Epidermal melanocyte (primary cell): ENCODE results near the gene CDKN2AIP.

ENCODE experiments used
- DNase-seq: peaks from one replicate; pipeline ENCODE4 v3.0.0; 2011; ENCODE audit warnings: low spot score; ENCODE audit not compliant: insufficient read length

CDKN2AIP gene

DNA sequence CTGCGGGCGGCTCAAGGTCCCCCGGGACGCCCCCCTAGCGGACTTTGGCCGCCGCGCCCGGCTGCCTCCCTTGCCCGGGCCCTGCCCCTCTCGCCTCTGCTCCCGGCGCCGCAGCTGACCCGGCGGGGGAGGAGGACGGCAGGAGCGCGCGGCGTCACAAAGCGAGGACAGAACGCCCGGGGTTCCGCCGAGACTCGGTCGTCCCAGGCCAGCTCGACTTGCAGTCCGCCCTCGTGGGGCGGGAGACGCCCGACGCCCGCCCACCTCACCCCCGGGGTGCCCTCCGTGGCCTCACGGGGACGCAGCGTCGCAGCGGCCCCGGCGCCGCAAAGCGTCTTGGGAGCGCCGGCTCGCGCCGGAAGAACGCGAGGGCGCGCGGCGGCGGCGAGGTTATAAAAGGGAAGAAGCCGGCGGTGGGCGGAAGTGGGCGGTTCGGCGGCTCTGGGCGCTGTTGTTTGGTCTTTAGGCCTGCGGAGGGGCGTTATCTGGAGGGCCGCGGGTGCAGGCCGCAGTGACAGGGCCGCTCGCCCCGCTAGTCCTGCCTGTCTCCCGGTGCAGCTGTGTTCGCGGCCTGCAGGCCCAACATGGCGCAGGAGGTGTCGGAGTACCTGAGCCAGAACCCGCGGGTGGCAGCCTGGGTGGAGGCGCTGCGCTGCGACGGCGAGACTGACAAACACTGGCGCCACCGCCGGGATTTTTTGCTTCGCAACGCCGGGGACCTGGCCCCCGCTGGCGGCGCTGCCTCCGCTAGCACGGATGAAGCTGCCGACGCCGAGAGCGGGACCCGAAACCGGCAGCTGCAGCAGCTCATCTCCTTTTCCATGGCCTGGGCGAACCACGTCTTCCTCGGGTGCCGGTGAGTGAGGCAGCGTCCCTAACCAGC, at the start of gene CDKN2AIP:
Gene CDKN2AIP, plus strand, starts transcription at position 423 of the 883 bp plus-strand sequence. Its CDS starts 162 bp downstream, at position 585.
- DNase-seq = peak; percentile 81

- DNase-seq = no peak
These were observed 49.0 kb upstream of the CDKN2AIP start for GRCh38 chr4:183395395-183395794.

- no peak for DNase-seq
These were observed 48.2 kb upstream of the CDKN2AIP start for GRCh38 chr4:183396227-183396637.

GRCh38 chr4:183397741-183398297, 46.6 kb upstream of the CDKN2AIP start:
- no peak for DNase-seq

DNA sequence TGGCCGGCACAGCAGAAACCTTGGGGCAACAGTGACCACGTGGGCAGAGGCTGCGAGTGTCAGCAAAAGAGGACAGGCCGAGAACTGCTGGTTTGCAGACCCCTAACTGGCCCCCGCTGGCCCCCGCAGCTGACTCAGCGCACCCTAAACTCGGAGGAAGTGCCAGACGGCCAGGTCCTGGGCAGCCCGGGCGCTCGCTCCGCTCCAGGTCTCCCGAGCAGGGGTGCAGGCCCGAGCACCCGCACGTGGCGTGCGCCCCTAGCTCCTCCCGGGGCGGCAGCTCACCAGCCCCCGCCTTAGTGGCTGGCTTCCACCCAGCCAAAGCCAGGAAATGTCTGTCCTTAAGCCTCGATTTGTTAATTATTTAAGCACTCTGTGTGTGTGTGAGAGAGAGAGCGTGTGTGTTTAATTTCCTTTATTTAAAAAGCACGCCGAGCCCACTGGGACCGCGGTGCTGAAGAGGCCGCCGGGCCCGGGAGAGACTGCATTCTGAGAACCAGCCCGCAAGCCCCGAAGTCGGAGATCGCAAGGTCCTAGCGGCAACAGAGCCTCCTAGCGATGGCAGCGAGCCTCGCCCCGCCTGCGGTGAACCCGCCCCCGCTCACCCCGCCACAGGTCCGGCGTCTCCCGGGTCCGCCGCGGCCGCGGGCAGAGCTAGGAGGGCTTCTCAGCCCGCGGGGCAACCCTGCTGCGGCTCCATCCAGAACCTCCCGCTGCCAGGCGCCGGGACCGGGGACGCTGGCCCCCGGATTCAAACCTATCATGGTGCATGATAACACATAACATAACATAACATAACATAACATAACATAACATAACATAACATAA, 45.9 kb upstream of the CDKN2AIP start:
- peak; percentile 39 for DNase-seq

DNA sequence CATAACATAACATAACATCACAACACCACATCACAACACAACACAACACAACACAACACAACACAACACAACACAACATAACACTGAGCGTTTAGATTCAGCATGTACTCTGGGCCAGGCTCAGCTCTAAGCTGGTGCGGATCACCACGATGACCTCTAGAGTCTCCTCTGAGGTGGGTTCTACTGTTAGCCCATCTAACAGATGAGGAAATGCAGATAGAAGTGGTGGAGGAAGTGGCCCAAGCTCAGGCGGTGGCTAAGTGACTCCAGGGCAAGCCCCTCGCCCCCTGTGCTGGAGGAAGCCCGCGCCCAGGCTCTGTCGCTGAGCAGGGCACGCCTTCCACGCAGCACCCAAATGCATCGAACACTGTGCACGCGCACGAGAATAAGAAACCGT, 45.3 kb upstream of the CDKN2AIP start:
- DNase-seq = no peak

DNA sequence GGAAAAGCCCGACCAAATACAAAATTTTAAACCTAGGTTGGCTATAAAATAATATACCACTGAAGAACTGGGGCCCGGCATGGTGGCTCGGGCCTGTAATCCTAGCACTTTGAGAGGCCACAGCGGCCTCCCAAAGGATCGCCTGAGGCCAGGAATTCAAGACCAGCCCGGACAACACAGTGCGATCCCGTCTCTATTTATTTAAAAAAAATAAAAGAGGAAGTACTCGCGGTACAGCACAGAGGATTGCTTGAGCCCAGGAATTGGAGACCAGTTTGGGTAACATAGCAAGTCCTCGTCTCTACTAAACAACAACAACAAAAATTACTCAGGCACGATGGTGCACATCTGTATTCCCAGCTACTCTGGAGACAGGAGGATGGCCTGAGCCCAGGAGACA, 44.8 kb upstream of the CDKN2AIP start:
- DNase-seq = no peak

DNA sequence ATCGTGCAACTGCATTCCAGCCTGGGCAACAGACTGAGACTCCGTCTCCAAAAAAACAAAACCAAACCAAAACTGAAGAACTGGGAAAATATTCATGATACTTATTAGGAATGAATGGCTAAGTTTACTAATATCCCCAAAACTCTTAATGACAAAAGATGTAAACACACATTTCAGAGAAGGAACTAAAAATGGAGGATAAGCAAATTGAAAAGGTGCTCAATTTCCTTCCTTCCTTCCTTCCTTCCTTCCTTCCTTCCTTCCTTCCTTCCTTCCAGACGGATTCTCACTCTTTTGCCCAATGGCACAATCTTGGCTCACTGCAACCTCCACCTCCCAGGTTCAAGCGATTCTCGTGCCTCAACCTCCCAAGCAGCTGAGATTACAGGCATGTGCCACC, 44.4 kb upstream of the CDKN2AIP start:
- no peak for DNase-seq

DNA sequence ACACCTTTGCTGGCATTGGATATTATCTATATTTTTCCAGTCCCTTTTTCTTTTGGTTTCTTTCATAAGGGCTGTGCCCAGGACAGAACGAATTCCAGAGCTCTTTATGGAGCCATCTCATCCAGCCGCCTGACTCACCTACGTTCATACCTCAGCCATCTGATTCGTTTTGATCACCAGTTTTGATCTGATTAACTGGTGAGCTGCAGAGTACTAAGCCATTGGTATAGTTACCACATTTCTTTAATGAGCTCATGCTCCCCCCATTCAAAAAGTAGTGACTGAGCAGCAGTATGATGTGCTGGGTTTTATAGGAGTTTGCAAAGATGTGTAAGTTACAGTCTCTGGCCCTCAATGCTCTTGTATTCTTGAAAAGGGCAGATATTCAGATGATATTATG, 43.0 kb upstream of the CDKN2AIP start:
- no peak for DNase-seq

DNA sequence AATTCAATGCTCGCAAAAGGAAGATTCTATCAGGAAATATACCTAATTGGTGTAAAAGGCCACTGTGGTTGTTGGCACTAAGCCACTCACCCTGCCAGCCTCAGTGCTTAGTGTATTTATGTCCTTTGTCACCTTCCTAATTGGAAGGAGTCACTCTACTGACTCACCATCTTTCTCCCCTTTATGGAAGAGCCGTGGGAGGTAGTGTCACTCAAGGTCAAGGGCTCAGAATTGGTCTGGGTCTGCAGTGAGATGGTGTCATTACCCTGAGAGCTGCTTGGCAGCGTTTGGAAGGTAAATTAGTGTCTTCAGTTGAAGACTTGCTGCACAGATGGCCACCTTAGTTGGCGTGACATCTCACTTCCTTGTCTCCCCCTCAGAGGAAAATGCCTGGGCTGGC, 41.7 kb upstream of the CDKN2AIP start:
- DNase-seq = no peak

DNA sequence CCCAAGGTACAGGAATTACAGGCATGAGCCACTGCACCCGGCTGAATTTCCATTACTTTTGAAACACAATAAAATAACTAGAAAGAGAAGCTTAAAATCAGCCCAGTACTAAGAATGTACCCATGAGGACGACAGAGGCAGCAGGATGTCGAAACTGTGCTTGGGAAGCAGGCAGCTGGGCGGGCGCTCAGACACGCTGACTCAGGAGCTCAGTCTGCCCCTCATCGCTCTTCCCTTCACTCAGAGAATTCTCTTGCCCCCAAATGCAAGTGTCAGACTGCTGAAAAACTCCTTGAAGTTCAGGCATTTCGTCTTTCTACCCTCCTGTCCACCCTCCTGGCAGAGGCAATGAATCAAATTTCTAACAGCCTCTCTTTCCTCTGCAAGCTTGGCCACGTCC, 41.0 kb upstream of the CDKN2AIP start:
- no peak for DNase-seq

DNA sequence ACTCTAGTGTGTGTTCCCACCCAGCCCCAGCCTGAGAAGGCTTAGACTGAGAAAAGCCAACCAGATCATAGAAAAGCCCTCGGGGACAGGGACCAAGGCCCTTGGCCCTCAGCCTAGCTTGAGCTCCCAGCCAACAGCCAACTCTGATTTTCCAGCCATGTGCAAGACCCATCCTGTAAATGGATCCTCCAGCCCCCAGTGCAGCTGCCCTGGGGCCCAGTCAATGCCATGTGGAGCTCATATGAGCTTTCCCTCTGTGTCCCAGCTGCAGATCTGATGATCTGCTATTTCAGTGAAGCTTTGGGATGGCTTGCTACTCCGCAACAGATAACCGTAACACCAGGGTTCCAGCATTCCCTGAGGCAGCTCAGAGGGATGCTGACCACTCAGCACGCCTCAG, 40.5 kb upstream of the CDKN2AIP start:
- DNase-seq = no peak

DNA sequence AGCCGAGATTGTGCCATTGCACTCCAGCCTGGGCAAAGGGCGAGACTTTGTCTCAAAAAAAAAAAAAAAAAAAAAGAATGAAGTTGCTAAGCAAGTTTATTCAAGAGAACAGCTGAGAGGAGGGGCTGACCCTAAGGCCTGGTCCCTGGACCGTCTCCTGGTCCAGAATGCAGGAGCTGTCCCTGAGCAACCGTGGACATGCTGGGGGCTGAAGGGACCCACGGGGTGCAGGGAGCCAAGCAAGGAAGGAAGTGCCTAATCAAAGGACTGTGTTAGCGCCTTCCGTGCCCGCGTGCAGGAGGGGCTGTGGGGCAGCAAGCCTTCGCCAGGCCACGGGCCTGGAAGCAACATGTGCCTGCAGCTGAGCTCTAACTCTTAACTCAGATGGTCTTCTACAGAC, 39.1 kb upstream of the CDKN2AIP start:
- no peak for DNase-seq

DNA sequence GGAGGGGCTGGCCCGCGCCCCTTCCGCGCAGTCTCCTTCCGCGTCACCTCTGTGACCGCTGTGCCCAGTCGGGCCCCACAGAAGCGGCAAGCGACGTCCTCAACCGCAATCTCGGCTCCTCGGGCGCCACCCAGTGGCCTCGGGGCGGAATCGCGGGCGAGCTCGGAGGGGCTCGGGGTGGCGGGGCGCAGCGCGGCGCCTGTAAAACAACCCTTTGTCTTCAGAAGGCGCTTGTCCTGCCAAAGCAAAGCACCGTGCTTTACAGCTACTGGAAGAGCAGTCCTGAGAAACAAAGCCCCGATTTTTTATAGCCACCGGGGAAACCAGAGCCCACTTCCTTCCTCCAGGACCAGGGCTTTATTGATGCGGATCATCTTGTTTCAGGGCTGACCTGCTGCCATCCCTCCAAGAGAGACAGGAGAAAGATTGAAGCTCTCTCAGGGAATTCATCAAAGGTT, 37.3 kb upstream of the CDKN2AIP start:
- DNase-seq = peak; percentile 37

GRCh38 chr4:183407635-183408464, 36.6 kb upstream of the CDKN2AIP start:
- DNase-seq = no peak

DNA sequence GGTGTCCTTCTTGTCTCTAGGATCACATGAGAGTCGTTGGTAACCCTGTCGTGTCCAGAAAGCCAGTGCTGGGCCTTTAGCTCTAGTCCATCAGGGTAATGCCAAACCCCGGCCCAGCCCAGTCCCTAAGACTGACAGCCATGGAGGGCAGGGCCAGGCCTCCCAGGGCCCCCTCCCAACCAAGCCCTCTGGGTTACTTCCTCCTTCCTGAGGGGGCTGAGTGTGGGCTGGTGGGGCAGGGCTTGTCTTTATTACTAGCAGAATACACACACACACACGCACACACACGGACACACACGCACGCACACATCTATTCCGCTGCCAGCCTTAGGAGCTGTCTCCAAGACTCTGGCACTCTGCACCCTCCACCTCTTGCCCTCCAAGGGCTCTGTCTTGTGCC, 35.6 kb upstream of the CDKN2AIP start:
- no peak for DNase-seq

- DNase-seq = no peak
These were observed 35.0 kb upstream of the CDKN2AIP start for GRCh38 chr4:183409483-183409882.

GRCh38 chr4:183409934-183410333, 34.5 kb upstream of the CDKN2AIP start:
- no peak for DNase-seq

GRCh38 chr4:183411291-183411861, 33.1 kb upstream of the CDKN2AIP start:
- DNase-seq = no peak

GRCh38 chr4:183412821-183413220, 31.6 kb upstream of the CDKN2AIP start:
- no peak for DNase-seq
